ENCODE data around the gene FHIT.

The FHIT gene

DNA sequence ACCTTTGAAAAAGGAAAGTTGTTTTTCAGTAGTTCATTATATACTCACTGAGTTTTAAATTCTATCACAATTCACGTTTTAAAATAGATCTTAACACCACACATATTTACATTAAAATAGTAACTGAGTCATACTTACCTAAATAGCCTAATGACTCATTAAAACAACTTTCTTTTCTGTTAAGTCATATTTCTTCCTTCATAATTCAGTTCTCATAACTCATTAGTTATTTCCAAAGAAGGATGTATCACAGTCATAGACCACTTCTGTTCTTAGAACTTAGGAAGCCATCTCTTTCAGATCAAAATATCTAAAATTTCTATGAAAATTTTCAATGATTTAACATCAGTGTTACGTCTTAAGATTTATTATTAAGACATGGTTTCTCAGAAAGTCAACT is 885.9 kb downstream of the FHIT start:
- DNase-seq = no peak

DNA sequence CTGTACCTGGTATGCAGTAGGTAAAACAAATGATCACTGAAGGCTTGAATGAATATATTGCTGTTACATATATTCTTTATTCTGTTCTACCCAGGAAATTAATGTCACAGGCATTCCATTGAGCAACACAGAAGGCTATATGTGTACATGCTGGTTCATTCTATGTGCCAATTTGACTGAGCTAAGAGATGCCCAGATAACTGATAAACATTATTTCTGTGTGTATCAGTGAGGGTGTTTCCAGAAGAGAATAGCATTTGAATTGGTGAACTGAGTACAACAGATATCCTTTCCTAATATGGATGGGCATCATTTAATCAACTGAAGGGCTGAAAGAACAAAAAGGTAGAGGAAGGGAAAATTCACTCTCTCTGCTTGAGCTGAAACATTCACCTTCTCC is 886.8 kb downstream of the FHIT start:
- no peak for DNase-seq

DNA sequence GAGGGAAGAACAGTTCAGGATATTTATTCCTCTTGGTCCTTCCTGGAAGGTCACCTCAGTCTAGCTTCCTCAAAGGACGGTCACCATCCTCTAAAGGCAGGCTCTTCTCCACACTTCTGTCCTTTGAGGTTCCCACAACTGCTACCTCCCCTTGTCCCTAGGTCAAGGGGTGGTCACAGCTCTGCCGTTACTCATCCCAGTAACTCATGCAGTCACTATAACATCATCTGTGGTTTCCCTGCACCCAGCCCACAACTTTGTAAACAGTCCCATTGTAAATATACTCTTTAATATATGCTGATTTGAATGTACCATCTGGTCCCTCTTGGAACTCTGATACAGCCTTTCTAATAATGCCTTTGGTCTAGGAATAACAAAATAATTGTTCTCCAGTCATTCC is 887.4 kb downstream of the FHIT start:
- no peak for DNase-seq

DNA sequence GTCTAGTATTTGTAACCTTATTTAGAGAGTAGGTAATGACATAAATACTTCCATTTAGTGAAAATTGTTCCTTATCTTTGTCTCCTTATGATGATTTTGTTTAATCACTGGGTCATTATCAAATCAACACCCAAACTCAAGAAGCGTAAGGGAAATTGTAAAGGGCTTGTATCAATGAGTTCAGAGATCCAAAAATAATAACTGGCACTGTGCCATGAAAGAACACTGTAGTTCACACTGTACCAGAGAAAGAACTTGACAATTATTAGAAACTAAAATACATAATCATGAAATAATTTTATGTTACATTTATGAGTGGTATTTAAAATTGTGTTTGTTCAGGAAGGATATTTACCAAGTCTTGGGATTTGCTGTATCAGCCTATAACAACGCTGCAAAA is 895.4 kb downstream of the FHIT start:
- DNase-seq = no peak

DNA sequence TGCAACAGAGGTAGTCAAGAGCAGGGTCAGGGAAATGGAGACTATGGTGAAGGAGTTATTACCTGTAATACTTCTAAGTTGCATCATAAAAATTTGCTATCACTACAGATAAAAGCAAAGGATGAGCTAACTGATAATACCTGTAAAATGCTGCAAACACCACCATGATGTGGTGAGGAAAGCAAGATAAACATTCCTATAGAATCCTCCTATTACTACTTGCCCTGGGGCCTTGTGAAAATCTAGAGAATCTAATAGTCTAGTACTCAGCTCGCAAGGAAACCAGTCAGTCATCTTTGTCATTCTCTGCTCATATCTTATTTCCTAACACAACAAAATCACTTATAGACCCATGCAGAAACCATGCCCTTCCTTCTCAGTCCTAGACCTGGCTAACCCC is 899.8 kb downstream of the FHIT start:
- DNase-seq = no peak

GRCh38 chr3:60344340-60344739 is 906.9 kb downstream of the FHIT start:
- DNase-seq = no peak

- no peak for DNase-seq
These were observed 907.4 kb downstream of the FHIT start for GRCh38 chr3:60343831-60344230.

DNA sequence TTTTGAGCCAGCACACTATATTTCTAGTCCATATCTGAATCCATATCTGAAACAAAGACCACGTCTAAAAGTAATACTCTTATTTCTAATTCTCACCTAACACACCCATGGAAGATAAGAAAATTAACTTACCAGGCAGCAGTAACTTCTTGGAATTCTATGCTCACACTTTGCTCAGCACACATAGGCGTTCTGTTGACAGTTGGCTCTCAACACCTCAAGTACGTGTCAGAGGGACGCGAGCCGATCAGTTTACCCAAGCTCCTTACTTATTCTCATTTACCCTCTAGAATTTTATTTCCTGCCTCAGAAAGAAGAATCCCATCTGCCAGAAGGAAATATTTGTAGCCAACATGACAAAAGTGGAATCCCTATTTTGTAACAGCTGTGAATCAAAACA is 911.9 kb downstream of the FHIT start:
- no peak for DNase-seq

- no peak for DNase-seq
These were observed 913.8 kb downstream of the FHIT start for GRCh38 chr3:60337421-60337820.

GRCh38 chr3:60336061-60336460 is 915.2 kb downstream of the FHIT start:
- no peak for DNase-seq

DNA sequence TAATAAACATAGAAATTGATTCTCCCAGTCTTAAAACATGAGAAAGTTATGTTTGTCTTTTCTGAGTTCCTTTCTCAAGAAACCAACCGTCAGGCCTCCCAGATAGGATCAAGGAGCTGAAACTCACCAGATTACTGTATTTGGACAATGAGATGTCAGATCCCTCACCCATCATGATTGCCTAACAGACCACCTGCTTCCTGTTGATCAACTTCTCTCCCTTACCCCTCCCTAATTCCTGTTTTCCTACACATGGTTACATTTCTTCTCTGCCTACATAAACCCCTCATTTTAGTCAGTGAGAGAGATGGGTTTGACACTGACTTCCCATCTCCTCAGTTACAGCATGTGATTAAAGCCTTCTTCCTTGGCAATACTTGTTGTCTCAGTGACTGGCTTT is 917.5 kb downstream of the FHIT start:
- DNase-seq = no peak

- DNase-seq = no peak
These were observed 921.1 kb downstream of the FHIT start for GRCh38 chr3:60330107-60330506.

- DNase-seq = no peak
These were observed 925.6 kb downstream of the FHIT start for GRCh38 chr3:60325610-60326170.

DNA sequence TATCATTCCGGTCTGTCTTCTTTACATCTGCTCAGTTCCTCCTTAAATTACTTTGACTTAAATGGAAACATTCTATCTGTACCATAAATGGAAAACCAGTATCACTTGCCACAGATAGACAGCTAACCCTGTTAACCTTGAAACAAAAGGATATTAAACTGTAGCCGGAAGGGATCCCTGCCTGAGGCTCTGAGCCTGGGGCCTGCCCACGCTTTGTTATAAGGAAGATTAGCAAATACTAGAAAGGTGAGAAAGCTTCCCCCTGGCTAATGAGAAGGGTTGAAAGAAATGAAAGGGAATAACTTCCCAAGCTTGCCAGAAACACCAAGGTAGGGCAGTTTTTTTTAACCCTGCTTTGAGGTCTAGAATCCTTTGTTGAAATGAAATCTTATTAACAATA is 927.6 kb downstream of the FHIT start:
- no peak for DNase-seq

DNA sequence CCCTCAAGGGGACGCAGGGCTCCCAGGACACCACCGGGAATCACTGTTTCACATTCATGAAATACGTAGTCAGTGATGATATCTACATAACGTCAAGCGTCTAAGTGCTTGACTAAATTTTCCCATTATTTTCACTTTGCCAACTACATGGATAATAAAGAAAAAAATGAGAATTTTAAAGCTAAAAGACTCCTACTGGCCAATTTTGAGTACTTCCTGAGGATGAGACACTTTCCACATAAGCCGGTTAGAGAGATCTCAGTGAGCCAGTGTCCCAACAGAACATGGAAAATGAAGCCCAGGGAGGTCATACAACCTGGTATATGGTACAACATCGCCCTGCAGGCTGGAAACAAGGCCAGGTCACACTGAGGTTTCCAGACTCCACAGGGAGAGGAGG is 928.1 kb downstream of the FHIT start:
- no peak for DNase-seq

- DNase-seq = no peak
These were observed 928.9 kb downstream of the FHIT start for GRCh38 chr3:60322298-60322856.

DNA sequence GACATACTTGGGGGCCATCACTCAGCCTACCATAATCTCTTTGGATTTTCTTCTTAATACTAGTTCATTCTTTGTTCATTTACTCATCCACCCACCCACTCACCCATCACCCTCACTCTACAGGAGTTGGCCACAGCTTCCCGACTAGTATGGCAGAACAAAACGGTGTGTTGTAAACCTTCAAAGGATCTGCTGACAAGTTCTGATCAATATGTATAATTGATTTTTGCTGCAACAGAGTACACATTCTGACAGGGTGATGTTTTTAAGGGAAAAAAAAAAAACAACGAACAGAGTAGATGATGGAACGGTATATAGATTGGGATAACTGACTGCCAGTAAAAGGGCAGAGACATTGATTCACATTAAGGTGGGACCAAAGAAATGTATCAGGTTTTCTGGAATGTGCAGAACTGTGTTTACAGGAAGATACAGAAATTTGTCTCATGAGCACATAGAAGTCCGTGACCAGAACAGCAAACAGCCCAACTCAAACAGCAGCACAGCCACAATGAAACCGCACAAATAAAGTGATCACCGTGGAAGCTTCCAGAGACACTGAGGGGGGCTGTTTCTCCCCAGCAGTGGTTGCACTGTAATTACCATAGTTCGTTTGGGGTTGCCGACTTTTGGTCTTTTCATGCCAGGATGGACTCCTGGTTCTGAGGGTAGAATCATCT is 931.9 kb downstream of the FHIT start:
- DNase-seq = no peak

GRCh38 chr3:60316121-60316797 is 935.0 kb downstream of the FHIT start:
- no peak for DNase-seq

GRCh38 chr3:60313951-60314461 is 937.2 kb downstream of the FHIT start:
- no peak for DNase-seq

DNA sequence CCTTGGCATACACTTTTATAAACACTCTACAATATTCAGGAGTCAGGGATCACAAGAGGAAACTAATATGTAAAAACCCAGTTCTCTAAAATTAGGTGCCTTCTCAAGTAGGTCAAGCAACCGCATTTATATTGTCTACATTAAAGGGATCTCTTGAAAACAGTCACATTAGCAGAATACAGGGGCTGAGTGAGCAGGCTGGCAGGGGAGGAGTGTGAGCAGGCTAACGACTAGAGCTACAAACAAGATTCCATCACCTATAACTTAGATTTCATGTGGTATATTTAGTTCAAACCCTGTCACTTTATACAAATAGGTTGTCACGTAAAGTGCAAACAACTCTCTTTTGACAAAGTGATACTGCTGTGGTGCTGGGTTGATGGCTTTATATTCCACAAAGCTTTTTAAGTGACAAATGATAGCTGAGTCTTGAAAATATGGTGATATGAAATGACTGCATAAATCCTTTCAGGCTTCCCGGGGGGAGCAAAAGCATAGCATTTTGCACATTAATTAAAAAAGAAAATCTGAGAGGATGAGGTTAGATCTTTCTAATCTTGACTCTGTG is 937.9 kb downstream of the FHIT start:
- no peak for DNase-seq

GRCh38 chr3:60309539-60310268 is 941.5 kb downstream of the FHIT start:
- no peak for DNase-seq

GRCh38 chr3:60308808-60309207 is 942.4 kb downstream of the FHIT start:
- no peak for DNase-seq
